ENCODE results near the gene ACAN.

- TF ChIP-seq EZH2 (IDR thresholded peaks at IDR 0.05; ENCODE audit: low read depth) (no peak), CTCF (conservative IDR thresholded peaks at IDR 0.05) (no peak)
These were observed 110.0 kb downstream of the ACAN start, which contains the start of gene MFGE8 for GRCh38 chr15:88913017-88913849.

Data from PC-9 (cell line).